ENCODE measurements around the gene LDHB. TPM values are rescaled to one million over a fixed set of nuclear protein-coding genes. Genes with fewer than 3 reads are reported as not detected.

Gene LDHB
- polyA plus RNA-seq (2013, experiment 1 of 4) = 1,243 TPM
- 1,189 TPM for polyA plus RNA-seq (2013, experiment 2 of 4)
- 883 TPM for polyA plus RNA-seq (2013, experiment 3 of 4)
- polyA plus RNA-seq (2013, experiment 4 of 4) = 916 TPM

DNA sequence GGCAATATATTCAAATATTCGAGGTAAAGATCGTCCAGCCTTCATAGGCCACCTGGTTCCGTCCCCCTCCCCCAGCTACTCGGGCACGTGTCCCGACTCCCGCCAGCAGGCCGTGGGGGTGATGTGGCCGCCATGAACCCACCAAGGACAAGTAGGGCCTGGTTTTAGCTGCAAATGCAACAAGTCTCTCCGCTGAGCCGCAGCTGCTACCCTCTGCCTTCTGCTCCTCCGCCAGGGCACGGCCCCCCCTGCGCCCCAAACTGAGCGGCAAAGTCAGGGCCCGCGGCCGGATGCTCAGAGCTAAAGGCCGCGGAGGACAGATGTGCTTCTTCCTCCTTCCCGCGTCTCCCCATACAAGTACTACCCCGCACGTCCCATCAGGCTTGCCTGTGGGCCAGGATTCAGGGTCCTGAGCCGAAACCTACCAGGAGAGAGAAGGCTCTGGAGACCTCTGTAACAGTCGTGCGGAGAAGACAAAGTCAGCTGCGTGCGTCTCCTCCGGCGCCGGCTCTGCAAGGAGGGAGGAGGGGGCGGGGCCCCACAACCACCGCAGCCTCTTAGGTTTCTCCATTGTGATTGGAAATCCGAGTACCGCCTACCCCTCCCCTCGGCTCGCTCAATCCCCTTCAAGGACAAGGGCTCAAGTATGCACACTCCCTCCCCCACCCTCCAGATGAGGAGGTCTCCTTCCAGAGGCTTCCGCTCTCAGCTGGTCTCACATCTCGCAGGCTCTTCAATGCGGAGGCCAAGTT is at the start of gene LDHB:
Gene LDHB, minus strand, starts transcription at position 517 of the 752 bp plus-strand sequence. CDS start 3,171 bp downstream, outside the sequence.
- H3K9me3 ChIP-seq (ENCODE audit: control insufficient read depth, low read length) = no peaks in the 10 kb centered on the region
- peak within 1 kb of the TSS; percentile 84 for H3K4me3 ChIP-seq (ENCODE audit: insufficient read depth, low read depth, low read length)
- no peaks in the 10 kb centered on the region for H3K27me3 ChIP-seq (ENCODE audit: control insufficient read depth, insufficient read depth, low read length, poor library complexity, severe bottlenecking)
- H3K4me1 ChIP-seq (ENCODE audit: control insufficient read depth, insufficient read depth, low read length) = peaks cover 15% of the 10 kb centered on the region
- 0% methylated on average over 41 of the region's 41 CpGs for WGBS, 2 experiments
- peak within 1 kb of the TSS; percentile 92 for H3K27ac ChIP-seq (ENCODE audit: insufficient read depth, low read depth, low read length, poor library complexity, severe bottlenecking)
- H3K36me3 ChIP-seq (ENCODE audit: control insufficient read depth, insufficient read depth, low read length) = peaks cover 3% of the 10 kb centered on the region

DNA sequence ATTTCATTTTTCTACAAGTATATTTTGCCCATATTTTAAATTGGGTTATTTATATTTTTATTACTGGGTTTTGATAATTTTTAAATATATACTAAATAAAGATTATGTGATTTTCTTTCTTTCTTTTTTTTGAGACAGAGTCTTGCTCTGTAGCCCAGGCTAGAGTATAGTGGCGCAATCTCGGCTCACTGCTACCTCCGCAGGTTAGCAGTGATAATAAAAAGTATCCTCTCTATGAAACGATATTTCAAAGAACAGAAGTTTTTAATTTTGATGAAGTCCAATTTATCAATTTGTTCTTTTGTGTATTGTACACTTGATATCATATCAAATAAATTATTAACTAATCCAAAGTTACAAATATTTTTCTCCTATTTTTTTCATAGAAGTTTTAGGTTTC is 47.2 kb upstream of the LDHB start:
- H3K27ac ChIP-seq (ENCODE audit: insufficient read depth, low read depth, low read length, poor library complexity, severe bottlenecking) = no peak overlapping the region
- H3K36me3 ChIP-seq (ENCODE audit: control insufficient read depth, insufficient read depth, low read length) = no peaks in the 10 kb centered on the region
- H3K27me3 ChIP-seq (ENCODE audit: control insufficient read depth, insufficient read depth, low read length, poor library complexity, severe bottlenecking) = no peaks in the 10 kb centered on the region
- no peaks in the 10 kb centered on the region for H3K4me1 ChIP-seq (ENCODE audit: control insufficient read depth, insufficient read depth, low read length)
- H3K4me3 ChIP-seq (ENCODE audit: insufficient read depth, low read depth, low read length) = no peak overlapping the region
- 100% methylated on average over 2 to 3 of the region's 4 CpGs for WGBS, 2 experiments
- H3K9me3 ChIP-seq (ENCODE audit: control insufficient read depth, low read length) = no peaks in the 10 kb centered on the region

DNA sequence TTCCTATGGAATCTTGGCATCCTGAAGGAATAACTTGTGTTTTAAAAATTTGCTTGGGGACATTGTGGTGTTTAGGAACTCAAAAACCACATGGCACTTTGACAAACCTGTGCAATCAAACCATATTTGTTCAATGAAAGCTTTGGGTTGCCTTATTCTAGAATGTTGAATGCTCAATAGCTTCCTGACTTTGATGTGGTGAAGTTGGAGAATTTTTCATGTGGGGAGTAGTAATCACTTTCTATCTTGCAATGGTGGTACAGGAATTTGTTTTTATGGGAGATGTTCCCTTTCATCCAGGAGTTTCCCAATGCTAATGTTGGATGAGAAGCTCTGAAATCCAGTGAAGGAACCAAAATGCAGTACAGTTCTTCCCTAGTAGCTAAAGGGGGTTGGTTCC is 42.2 kb upstream of the LDHB start:
- Histone ChIP-seq H3K4me3 (ENCODE audit: insufficient read depth, low read depth, low read length) (no peak overlapping the region), H3K27me3 (ENCODE audit: control insufficient read depth, insufficient read depth, low read length, poor library complexity, severe bottlenecking) (no peaks in the 10 kb centered on the region), H3K9me3 (ENCODE audit: control insufficient read depth, low read length) (no peaks in the 10 kb centered on the region), H3K27ac (ENCODE audit: insufficient read depth, low read depth, low read length, poor library complexity, severe bottlenecking) (no peak overlapping the region), H3K4me1 (ENCODE audit: control insufficient read depth, insufficient read depth, low read length) (no peaks in the 10 kb centered on the region), H3K36me3 (ENCODE audit: control insufficient read depth, insufficient read depth, low read length) (no peaks in the 10 kb centered on the region)

DNA sequence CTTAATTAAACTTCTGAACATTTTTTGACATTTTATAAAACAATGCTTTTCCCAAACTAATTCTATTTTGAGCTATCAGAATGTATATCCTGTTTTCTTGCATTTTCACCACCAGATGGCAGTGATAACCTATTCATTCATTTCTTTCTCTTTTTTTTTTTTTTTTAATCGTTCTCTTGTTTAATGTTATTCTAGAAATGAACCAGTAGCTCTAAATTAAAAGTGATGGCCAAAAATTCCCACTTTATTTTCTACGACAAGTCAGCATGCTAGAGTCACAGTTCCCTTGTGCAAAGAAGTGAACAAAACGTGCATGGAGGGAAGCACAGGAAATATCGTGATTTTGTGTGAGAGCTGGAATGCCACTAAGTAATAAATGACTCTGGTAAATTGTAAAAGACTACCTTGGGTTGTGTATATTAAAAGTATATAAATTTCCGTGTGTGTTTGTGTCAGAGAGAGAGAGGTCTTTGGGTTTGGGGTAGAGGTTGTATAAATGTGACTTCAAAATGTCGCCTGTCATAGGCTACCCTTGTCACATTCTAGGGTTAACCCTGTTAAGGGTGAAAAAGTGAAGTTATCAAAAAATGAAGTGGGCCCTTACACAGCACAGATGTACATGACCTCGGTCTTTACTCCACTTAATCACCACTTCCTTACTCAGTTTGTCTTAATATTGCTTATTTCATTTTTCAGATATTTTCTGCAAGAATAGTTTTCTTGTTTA is 40.4 kb upstream of the LDHB start:
- no peaks in the 10 kb centered on the region for H3K27me3 ChIP-seq (ENCODE audit: control insufficient read depth, insufficient read depth, low read length, poor library complexity, severe bottlenecking)
- no peak overlapping the region for H3K4me3 ChIP-seq (ENCODE audit: insufficient read depth, low read depth, low read length)
- H3K9me3 ChIP-seq (ENCODE audit: control insufficient read depth, low read length) = no peaks in the 10 kb centered on the region
- WGBS, 2 experiments = 62 to 64% methylated on average over 6 of the region's 7 CpGs
- no peaks in the 10 kb centered on the region for H3K4me1 ChIP-seq (ENCODE audit: control insufficient read depth, insufficient read depth, low read length)
- no peaks in the 10 kb centered on the region for H3K36me3 ChIP-seq (ENCODE audit: control insufficient read depth, insufficient read depth, low read length)
- H3K27ac ChIP-seq (ENCODE audit: insufficient read depth, low read depth, low read length, poor library complexity, severe bottlenecking) = no peak overlapping the region

DNA sequence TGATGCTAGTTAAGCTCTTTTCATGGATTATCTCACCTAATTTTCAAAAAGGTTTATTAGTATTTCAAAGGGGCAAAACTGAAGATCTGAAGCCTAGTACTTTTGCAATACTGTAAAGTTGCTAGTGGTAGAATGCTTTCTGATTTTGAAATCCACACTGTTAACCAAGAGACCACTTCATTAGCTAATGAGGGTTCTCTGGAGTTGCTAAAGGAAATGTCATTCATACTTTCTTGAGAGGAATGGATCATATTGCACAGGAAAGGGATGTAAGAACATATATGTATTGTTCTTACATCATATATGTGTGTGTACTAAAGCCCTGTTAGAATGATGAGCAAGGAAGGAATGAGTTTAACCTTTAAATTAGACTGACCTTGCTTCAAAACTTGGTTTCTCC is 39.0 kb upstream of the LDHB start:
- Histone ChIP-seq H3K27ac (ENCODE audit: insufficient read depth, low read depth, low read length, poor library complexity, severe bottlenecking) (no peak overlapping the region), H3K4me3 (ENCODE audit: insufficient read depth, low read depth, low read length) (no peak overlapping the region), H3K36me3 (ENCODE audit: control insufficient read depth, insufficient read depth, low read length) (no peaks in the 10 kb centered on the region), H3K9me3 (ENCODE audit: control insufficient read depth, low read length) (no peaks in the 10 kb centered on the region), H3K4me1 (ENCODE audit: control insufficient read depth, insufficient read depth, low read length) (no peaks in the 10 kb centered on the region), H3K27me3 (ENCODE audit: control insufficient read depth, insufficient read depth, low read length, poor library complexity, severe bottlenecking) (no peaks in the 10 kb centered on the region)

DNA sequence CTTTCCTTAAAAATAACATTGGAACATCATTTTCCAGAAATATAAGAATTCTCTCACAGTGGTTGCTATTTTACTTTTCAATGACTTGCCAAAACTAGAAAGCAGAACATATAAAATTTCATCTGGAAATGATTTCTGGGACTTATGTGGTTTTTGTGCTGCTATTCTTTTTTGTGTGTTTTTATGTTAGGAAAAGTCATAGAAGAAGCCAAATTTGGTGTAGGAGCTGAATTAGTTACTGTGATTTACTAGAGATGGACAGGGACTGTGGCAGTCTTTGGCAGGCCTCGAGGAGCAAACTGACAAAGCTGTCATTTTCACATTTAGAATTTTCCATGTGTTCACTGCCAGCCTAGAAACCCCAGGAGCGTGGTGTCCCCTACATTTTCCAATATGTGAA is 38.3 kb upstream of the LDHB start:
- 89 to 94% methylated on average over 2 of the region's 2 CpGs for whole genome bisulfite sequencing, 2 experiments
- no peaks in the 10 kb centered on the region for H3K27me3 ChIP-seq (ENCODE audit: control insufficient read depth, insufficient read depth, low read length, poor library complexity, severe bottlenecking)
- no peak overlapping the region for H3K4me3 ChIP-seq (ENCODE audit: insufficient read depth, low read depth, low read length)

DNA sequence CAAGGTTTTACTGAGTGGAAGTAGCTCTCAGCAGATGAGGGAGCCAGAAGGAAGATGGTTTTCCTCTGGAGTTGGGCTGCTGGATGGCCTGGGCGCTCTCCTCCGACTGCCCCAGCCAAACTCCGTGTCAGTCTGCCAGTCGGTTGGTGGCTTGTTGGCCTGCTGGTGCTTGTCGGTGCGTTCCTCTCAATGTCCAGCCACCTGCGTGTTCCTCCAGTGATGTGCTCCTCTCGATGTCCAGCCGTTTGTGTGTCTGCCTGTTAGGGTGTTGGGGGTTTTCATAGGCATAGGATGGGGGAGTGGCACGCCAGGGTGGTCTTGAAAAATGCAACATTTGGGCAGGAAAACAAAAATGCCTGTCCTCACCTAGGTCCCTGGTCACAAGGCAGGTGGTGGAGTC is 37.0 kb upstream of the LDHB start:
- no peak overlapping the region for H3K27ac ChIP-seq (ENCODE audit: insufficient read depth, low read depth, low read length, poor library complexity, severe bottlenecking)
- no peaks in the 10 kb centered on the region for H3K36me3 ChIP-seq (ENCODE audit: control insufficient read depth, insufficient read depth, low read length)
- 94 to 95% methylated on average over 10 of the region's 10 CpGs for WGBS, 2 experiments
- no peaks in the 10 kb centered on the region for H3K27me3 ChIP-seq (ENCODE audit: control insufficient read depth, insufficient read depth, low read length, poor library complexity, severe bottlenecking)
- H3K9me3 ChIP-seq (ENCODE audit: control insufficient read depth, low read length) = no peaks in the 10 kb centered on the region
- H3K4me1 ChIP-seq (ENCODE audit: control insufficient read depth, insufficient read depth, low read length) = no peaks in the 10 kb centered on the region
- no peak overlapping the region for H3K4me3 ChIP-seq (ENCODE audit: insufficient read depth, low read depth, low read length)

More for the DNA sequence above, 38.3 kb upstream of the LDHB start:
- Histone ChIP-seq H3K27ac (ENCODE audit: insufficient read depth, low read depth, low read length, poor library complexity, severe bottlenecking) (no peak overlapping the region), H3K36me3 (ENCODE audit: control insufficient read depth, insufficient read depth, low read length) (no peaks in the 10 kb centered on the region), H3K4me1 (ENCODE audit: control insufficient read depth, insufficient read depth, low read length) (no peaks in the 10 kb centered on the region), H3K9me3 (ENCODE audit: control insufficient read depth, low read length) (no peaks in the 10 kb centered on the region)

DNA sequence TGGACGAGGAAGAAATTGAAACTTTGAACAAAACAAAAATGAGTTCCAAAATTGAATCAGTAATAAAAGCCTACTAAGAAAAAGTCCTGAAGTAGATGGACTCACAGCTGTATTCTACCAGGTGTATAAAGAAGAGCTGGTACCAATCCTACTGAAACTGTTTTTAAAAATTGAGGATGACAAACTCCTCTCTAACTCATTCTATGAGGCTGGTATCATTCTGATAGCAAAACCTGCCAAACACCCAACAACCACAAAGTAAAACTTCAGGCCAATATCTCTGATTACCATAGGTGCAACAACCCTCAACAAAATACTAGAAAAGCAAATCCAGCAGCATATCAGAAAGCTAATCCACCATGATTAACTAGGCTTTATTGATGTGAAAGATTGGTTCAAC is 33.9 kb upstream of the LDHB start:
- Histone ChIP-seq H3K4me1 (ENCODE audit: control insufficient read depth, insufficient read depth, low read length) (no peaks in the 10 kb centered on the region), H3K27ac (ENCODE audit: insufficient read depth, low read depth, low read length, poor library complexity, severe bottlenecking) (no peak overlapping the region), H3K4me3 (ENCODE audit: insufficient read depth, low read depth, low read length) (no peak overlapping the region), H3K9me3 (ENCODE audit: control insufficient read depth, low read length) (no peaks in the 10 kb centered on the region), H3K27me3 (ENCODE audit: control insufficient read depth, insufficient read depth, low read length, poor library complexity, severe bottlenecking) (no peaks in the 10 kb centered on the region), H3K36me3 (ENCODE audit: control insufficient read depth, insufficient read depth, low read length) (no peaks in the 10 kb centered on the region)
- 86% methylated on average over 1 of the region's 1 CpG; no CpG with 5 or more reads in 1 of the 2 experiments for WGBS, 2 experiments

DNA sequence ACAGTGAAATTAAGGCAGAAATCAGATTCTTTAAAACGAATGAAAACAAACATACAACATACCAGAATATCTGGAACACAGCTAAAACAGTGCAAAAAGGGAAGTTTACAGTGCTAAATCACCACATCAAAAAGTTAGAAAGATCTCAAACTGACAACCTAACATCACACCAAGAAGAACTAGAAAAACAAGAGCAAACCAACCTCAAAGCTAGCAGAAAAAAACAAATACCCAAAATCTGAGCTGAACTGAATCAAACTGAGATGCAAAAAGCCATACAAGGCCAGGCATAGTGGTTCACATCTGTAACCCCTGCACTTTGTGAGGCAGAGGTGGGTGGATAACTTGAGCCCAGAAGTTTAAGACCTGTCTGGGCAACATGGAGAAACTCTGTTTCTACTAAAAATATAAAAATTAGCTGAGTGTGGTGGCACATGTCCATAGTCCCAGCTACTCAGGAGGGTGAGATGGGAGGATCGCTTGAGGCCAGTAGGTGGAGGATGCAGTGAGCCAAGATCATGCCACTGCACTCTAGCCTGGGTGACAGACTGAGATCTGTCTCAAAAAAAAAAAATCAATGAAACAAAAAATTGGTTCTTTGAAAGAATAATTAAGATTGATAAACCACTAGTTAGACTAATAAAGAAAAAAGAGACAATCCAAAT is 33.2 kb upstream of the LDHB start:
- no peaks in the 10 kb centered on the region for H3K27me3 ChIP-seq (ENCODE audit: control insufficient read depth, insufficient read depth, low read length, poor library complexity, severe bottlenecking)
- no peaks in the 10 kb centered on the region for H3K9me3 ChIP-seq (ENCODE audit: control insufficient read depth, low read length)
- WGBS, 2 experiments = 90 to 93% methylated on average over 2 of the region's 2 CpGs
- no peaks in the 10 kb centered on the region for H3K36me3 ChIP-seq (ENCODE audit: control insufficient read depth, insufficient read depth, low read length)
- no peaks in the 10 kb centered on the region for H3K4me1 ChIP-seq (ENCODE audit: control insufficient read depth, insufficient read depth, low read length)
- H3K4me3 ChIP-seq (ENCODE audit: insufficient read depth, low read depth, low read length) = no peak overlapping the region
- H3K27ac ChIP-seq (ENCODE audit: insufficient read depth, low read depth, low read length, poor library complexity, severe bottlenecking) = no peak overlapping the region

DNA sequence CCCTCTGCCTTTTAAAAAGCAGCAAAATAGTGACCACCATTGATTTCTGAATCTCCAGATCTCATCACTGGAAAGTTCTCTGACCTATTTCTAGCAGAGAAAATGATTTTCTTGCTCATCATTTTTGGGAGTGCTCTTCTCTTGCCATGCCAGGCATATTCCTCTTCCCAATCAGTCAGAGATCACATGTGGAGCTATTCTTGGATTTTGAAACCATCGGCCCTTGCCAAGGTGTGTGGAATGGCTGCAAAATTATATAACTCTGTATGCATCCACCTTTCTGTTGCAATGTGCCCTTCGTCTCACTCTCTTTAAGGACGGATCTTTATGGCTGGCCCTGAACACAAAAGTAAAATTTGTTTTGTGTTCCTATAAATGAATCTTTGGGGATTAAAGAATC is 25.5 kb upstream of the LDHB start:
- 97 to 98% methylated on average over 3 of the region's 3 CpGs for WGBS, 2 experiments
- Histone ChIP-seq H3K27ac (ENCODE audit: insufficient read depth, low read depth, low read length, poor library complexity, severe bottlenecking) (no peak overlapping the region), H3K36me3 (ENCODE audit: control insufficient read depth, insufficient read depth, low read length) (no peaks in the 10 kb centered on the region), H3K4me1 (ENCODE audit: control insufficient read depth, insufficient read depth, low read length) (no peaks in the 10 kb centered on the region), H3K27me3 (ENCODE audit: control insufficient read depth, insufficient read depth, low read length, poor library complexity, severe bottlenecking) (no peaks in the 10 kb centered on the region), H3K9me3 (ENCODE audit: control insufficient read depth, low read length) (no peaks in the 10 kb centered on the region), H3K4me3 (ENCODE audit: insufficient read depth, low read depth, low read length) (no peak overlapping the region)

Data from ectodermal cell (in vitro differentiated cells).